MM.1S (cell line): Measurements from ENCODE around the gene NDUFV2.

ENCODE experiments used
- CTCF ChIP-seq: fragments of 300-600 bp; sonication (generic); IDR thresholded peaks from 2 replicates; pipeline ENCODE4 v1.5.1; 2016; ENCODE audit warnings: antibody characterized with exemption, low read length, mixed read lengths
- EZH2 ChIP-seq: fragments of 300-600 bp; sonication (generic); optimal IDR thresholded peaks from 2 replicates; pipeline ENCODE3; 2017; ENCODE audit warnings: low read depth, mild to moderate bottlenecking, antibody characterized with exemption, low read length, mixed read lengths
- EZH2phosphoT487 ChIP-seq: fragments of 300-600 bp; sonication (generic); IDR thresholded peaks from 2 replicates; pipeline ENCODE4 v1.6.1; 2018; ENCODE audit warnings: antibody characterized with exemption, low read length

- no peak for TF ChIP-seq CTCF
- TF ChIP-seq EZH2phosphoT487, result no peak
- TF ChIP-seq EZH2, result no peak
Measured at GRCh38 chr18:9090578-9090977, 11.9 kb upstream of the NDUFV2 start.
